Vagina (tissue), 2 donors: ENCODE measurements around the gene MSLN. TPM values are rescaled to one million over a fixed set of nuclear protein-coding genes. Genes with fewer than 3 reads are reported as not detected.

ENCODE experiments used
- DNase-seq, 2 donors: peaks; one replicate each; pipeline ENCODE4 v3.0.0-alpha.2; 2017; ENCODE audit errors: extremely low spot score in 2 of 2
- H3K27ac ChIP-seq: fragments of 200-600 bp; sonication (generic); one replicate; pipeline ENCODE4 v1.5.1; 2019
- H3K27me3 ChIP-seq: fragments of 200-600 bp; sonication (generic); one replicate; pipeline ENCODE4 v1.5.1; 2019
- H3K36me3 ChIP-seq, 2 donors: fragments of 200-600 bp; sonication (generic); one replicate each; pipeline ENCODE4 v1.5.1; 2017 to 2019
- H3K4me1 ChIP-seq: fragments of 200-600 bp; sonication (generic); one replicate; pipeline ENCODE4 v1.5.1; 2019
- H3K4me3 ChIP-seq, 2 donors: fragments of 200-600 bp; sonication (generic); 1 replicate in 1 of 2; 2 replicates in 1 of 2; pipeline ENCODE4 v1.5.1; 2016 to 2019
- H3K9me3 ChIP-seq: fragments of 200-600 bp; sonication (generic); one replicate; pipeline ENCODE4 v1.5.1; 2019
- CTCF ChIP-seq, 3 experiments: fragments of 450-650 bp in 2 of 3; fragments of 200-600 bp in 1 of 3; sonication (generic) in 1 of 3; IDR thresholded peaks; one replicate each; pipeline ENCODE4 v1.5.1; 2017 to 2019; ENCODE audit warnings: antibody characterized with exemption in 3 of 3, mild to moderate bottlenecking in 2 of 3, moderate library complexity in 2 of 3
- POLR2A ChIP-seq, 2 donors: fragments of 450-650 bp; IDR thresholded peaks; one replicate each; pipeline ENCODE4 v1.6.1; 2017; ENCODE audit warnings: antibody characterized with exemption in 2 of 2, mild to moderate bottlenecking in 2 of 2, moderate library complexity in 2 of 2
- POLR2AphosphoS5 ChIP-seq, 2 donors: sonication (generic); formaldehyde crosslinking; IDR thresholded peaks; one replicate each; pipeline ENCODE4 v1.9.0; 2017; ENCODE audit warnings: antibody characterized with exemption in 2 of 2, mild to moderate bottlenecking in 2 of 2, low read depth in 1 of 2; ENCODE audit not compliant: insufficient read depth in 1 of 2
- intact Hi-C: fragments of 100-400 bp; cut with DNase I; formaldehyde crosslinking; loops from one replicate; pipeline ENCODE4 v1.15.1; 2023
- total RNA-seq: library from RNA; depleted of rRNA; stranded (reverse); fragments of >200 nt; gene quantifications from one replicate; pipeline ENCODE4 v1.2.3, GENCODE V29; 2016

Gene MSLN
- total RNA-seq, 1 donor from 2014 or later: not detected

GRCh38 chr16:733382-734207, 26.9 kb upstream of the MSLN start:
- Histone ChIP-seq H3K27ac (no peak overlapping the region), H3K4me1 (peaks cover 16% of the 10 kb centered on the region), H3K36me3 (peaks cover 0 to 44% of the 10 kb centered on the region in 2 donors), H3K9me3 (no peaks in the 10 kb centered on the region), H3K4me3 (no peak overlapping the region), H3K27me3 (no peaks in the 10 kb centered on the region)
- DNase-seq: no peak
- intact Hi-C loops: no loop called here
- TF ChIP-seq POLR2AphosphoS5 (IDR thresholded peaks at IDR 0.05; ENCODE audit: insufficient read depth in 1 of 2, low read depth in 1 of 2): no peak
- TF ChIP-seq POLR2A (IDR thresholded peaks at IDR 0.05): no peak
- no peak for TF ChIP-seq CTCF (IDR thresholded peaks at IDR 0.05)

DNA sequence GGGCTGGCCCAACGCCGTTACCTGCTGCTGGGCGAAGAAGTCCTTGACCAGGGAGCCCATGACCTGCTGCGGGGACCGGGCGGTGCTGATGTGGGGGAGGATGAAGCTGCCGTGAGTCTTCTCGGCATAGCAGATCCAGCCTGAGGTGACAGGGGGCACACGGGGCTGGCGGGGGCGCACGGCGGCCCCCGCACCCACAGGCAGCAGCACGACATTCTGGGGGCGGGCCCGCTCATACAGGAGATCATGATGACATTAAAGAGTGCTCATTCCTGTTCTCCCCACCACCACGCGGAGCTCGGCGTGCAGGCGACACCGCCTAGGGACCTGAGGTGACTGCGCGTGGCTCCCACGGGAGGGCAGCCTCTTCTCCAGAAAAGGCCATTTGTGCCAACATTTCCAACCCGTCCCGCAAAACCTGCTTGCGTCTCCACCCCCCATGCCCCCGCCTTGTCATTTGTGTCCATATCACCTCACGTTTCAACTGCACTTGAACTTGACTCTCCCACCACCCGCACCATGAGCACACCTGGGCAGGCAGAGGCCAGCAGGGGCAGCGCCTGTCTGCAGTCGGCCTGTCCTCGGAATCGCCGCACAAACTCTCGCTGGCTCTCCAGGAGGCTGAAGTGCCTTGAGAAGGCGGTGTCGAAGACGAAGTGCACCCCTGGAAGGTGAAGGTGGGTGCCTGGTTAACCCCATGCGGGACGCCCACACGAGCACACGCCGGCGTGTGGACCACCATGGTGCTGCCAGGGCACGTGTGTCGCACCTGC, 26.1 kb upstream of the MSLN start:
- Histone ChIP-seq H3K36me3 (peaks cover 0 to 44% of the 10 kb centered on the region in 2 donors), H3K27ac (no peak overlapping the region), H3K27me3 (no peaks in the 10 kb centered on the region), H3K4me3 (no peak overlapping the region), H3K4me1 (peaks cover 11% of the 10 kb centered on the region), H3K9me3 (no peaks in the 10 kb centered on the region)
- intact Hi-C loops: no loop called here
- DNase-seq: no peak
- TF ChIP-seq POLR2A (IDR thresholded peaks at IDR 0.05) (no peak), POLR2AphosphoS5 (IDR thresholded peaks at IDR 0.05; ENCODE audit: insufficient read depth in 1 of 2, low read depth in 1 of 2) (no peak), CTCF (IDR thresholded peaks at IDR 0.05) (no peak)

GRCh38 chr16:734981-735881, 25.3 kb upstream of the MSLN start:
- no peak for TF ChIP-seq POLR2AphosphoS5 (IDR thresholded peaks at IDR 0.05; ENCODE audit: insufficient read depth in 1 of 2, low read depth in 1 of 2)
- TF ChIP-seq POLR2A (IDR thresholded peaks at IDR 0.05): no peak
- no peak for TF ChIP-seq CTCF (IDR thresholded peaks at IDR 0.05)
- no peak for DNase-seq
- intact Hi-C loops: no loop called here
- no peaks in the 10 kb centered on the region for H3K9me3 ChIP-seq
- H3K36me3 ChIP-seq: peaks cover 0 to 44% of the 10 kb centered on the region in 2 donors
- no peak overlapping the region for H3K4me3 ChIP-seq
- peaks cover 19% of the 10 kb centered on the region for H3K4me1 ChIP-seq
- no peak overlapping the region for H3K27ac ChIP-seq
- H3K27me3 ChIP-seq: no peaks in the 10 kb centered on the region

GRCh38 chr16:735982-736453, 24.5 kb upstream of the MSLN start:
- Histone ChIP-seq H3K4me3 (no peak overlapping the region), H3K9me3 (no peaks in the 10 kb centered on the region), H3K4me1 (peaks cover 23% of the 10 kb centered on the region), H3K27me3 (no peaks in the 10 kb centered on the region), H3K36me3 (peaks cover 0 to 44% of the 10 kb centered on the region in 2 donors), H3K27ac (no peak overlapping the region)
- TF ChIP-seq POLR2AphosphoS5 (IDR thresholded peaks at IDR 0.05; ENCODE audit: insufficient read depth in 1 of 2, low read depth in 1 of 2): no peak
- TF ChIP-seq POLR2A (IDR thresholded peaks at IDR 0.05): no peak
- no peak for TF ChIP-seq CTCF (IDR thresholded peaks at IDR 0.05)
- no peak for DNase-seq
- intact Hi-C loops: no loop called here
